Superior temporal gyrus (tissue), 1 donor: ENCODE measurements around the gene ALPL.
A peak's percentile ranks its signal among the peaks of the same experiment; 100 is the strongest.

Source experiments
- DNase-seq: peaks from one replicate; pipeline ENCODE4 v3.0.0-alpha.2; 2016; ENCODE audit errors: extremely low spot score

ALPL gene

GRCh38 chr1:21618561-21619374 is 109.5 kb downstream of the ALPL start:
- no peak for DNase-seq

- DNase-seq: no peak
These were observed 110.2 kb downstream of the ALPL start for GRCh38 chr1:21619375-21619947.

- no peak for DNase-seq
These were observed 110.8 kb downstream of the ALPL start for GRCh38 chr1:21620011-21620410.

- DNase-seq: no peak
These were observed 111.3 kb downstream of the ALPL start for GRCh38 chr1:21620496-21620895.

GRCh38 chr1:21621051-21621450 is 111.8 kb downstream of the ALPL start:
- DNase-seq: no peak

GRCh38 chr1:21621761-21622436 is 112.7 kb downstream of the ALPL start:
- DNase-seq: no peak

GRCh38 chr1:21622466-21623315 is 113.5 kb downstream of the ALPL start:
- DNase-seq: no peak

GRCh38 chr1:21623410-21623961 is 114.3 kb downstream of the ALPL start:
- DNase-seq: no peak

GRCh38 chr1:21624571-21625389 is 115.6 kb downstream of the ALPL start:
- DNase-seq: peak; percentile 75

GRCh38 chr1:21625390-21626190 is 116.4 kb downstream of the ALPL start:
- DNase-seq: no peak

- DNase-seq: no peak
These were observed 117.7 kb downstream of the ALPL start for GRCh38 chr1:21626921-21627339.
